NCI-H82 (cell line): ENCODE results near the gene NUDT19.
"Not testable (repeated sequence)": the region's sequence is repeated elsewhere in the genome, so short reads cannot be mapped to it uniquely, and the experiment has no call there.

ENCODE experiments used
- DNase-seq: peaks from one replicate; lab custom pipeline; 2025; lab: John Stamatoyannopoulos, UW

The NUDT19 gene

GRCh38 chr19:32711747-32712146, 20.1 kb downstream of the NUDT19 start:
- no peak for DNase-seq

GRCh38 chr19:32716203-32716602, 24.6 kb downstream of the NUDT19 start:
- not testable (repeated sequence) for DNase-seq

- DNase-seq, result no peak
These were observed 25.9 kb downstream of the NUDT19 start for GRCh38 chr19:32717496-32717895.

- DNase-seq, result no peak
These were observed 26.7 kb downstream of the NUDT19 start for GRCh38 chr19:32718286-32718685.

DNA sequence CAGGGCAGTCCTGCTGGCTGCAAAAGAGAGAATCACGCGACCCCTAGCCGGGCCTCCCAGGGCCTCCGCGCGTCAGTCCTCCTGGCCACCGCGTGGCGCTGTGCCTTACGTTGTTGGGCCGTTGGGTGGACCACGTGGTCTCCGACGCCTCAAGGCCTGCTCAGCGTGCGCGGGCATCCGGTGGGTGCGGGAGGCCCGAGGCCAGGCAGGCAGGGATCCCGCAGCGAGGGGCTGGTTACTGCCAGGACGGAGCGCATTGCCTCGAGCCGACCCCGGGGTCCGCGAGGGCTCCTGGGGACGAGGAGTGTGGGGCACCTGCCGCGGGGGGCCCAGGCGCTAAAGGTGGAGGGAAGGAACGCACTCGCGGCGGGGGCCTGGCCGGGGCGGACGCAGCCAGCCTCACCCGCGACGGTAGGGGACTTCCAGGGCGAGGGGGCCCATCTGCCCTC, 28.0 kb downstream of the NUDT19 start, which contains the start of gene TDRD12:
TDRD12 (plus strand) TSS at position 157 of the 449 bp plus-strand sequence. CDS start 306 bp downstream, outside the sequence.
- no peak for DNase-seq

- no peak for DNase-seq
These were observed 28.8 kb downstream of the NUDT19 start for GRCh38 chr19:32720216-32720935.

DNA sequence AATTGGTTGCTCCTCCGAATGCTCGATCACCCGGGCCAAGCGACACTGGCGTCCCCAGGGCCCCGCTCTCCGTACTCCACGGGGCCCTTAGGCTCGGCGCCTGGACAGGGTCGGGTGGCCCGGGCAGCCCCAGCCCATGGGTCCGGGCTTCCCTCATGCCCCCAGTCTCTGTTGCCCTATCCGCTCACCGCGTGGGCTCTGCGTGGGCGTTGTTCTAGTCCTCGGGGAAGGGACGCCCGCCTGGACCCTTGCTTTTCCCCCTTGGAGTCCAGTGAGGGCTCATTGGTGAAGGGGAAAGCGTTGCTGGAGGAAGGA, 29.3 kb downstream of the NUDT19 start:
- DNase-seq, result no peak

GRCh38 chr19:32735936-32736335, 44.3 kb downstream of the NUDT19 start:
- DNase-seq, result no peak

- DNase-seq, result no peak
These were observed 51.4 kb downstream of the NUDT19 start for GRCh38 chr19:32743021-32743420.

DNA sequence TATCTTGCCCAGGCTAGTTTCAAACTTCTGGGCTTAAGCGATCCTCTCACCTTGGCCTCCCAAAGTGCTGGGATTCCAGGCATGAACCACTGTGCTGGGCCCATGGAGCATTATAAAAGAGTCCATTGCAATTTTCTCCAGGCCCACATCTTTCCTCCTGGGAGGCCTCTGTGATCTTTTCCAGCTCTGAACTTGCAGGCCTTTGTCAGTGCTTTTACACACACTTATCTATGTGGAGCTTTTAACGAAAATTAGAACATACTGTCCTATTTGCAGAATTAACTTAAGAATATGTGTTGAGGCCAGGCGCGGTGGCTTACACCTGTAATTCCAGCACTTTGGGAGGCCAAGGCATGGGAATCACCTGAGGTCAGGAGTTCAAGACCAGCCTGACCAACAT, 51.8 kb downstream of the NUDT19 start:
- DNase-seq, result no peak

GRCh38 chr19:32744555-32745325, 53.1 kb downstream of the NUDT19 start:
- no peak for DNase-seq

DNA sequence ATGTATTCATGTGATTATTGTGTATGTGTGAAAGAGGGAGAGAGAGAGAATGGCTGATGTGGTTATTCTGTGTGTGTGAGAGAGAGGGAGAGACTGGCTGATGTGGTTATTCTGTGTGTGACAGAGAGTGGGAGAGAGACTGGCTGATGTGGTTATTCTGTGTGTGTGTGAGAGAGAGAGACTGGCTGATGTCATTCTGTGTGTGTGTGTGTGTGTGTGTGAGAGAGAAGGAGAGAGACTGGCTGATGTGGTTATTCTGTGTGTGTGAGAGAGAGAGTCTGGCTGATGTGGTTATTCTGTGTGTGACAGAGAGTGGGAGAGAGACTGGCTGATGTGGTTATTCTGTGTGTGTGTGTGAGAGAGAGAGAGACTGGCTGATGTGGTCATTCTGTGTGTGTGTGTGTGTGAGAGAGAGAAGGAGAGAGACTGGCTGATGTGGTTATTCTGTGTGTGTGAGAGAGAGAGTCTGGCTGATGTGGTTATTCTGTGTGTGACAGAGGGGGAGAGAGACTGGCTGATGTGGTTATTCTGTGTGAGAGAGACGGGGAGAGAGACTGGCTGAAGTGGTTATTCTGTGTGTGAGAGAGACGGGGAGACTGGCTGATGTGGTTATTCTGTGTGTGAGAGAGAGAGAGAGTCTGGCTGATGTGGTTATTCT, 54.1 kb downstream of the NUDT19 start:
- not testable (repeated sequence) for DNase-seq

- not testable (repeated sequence) for DNase-seq
These were observed 55.1 kb downstream of the NUDT19 start for GRCh38 chr19:32746631-32747196.

DNA sequence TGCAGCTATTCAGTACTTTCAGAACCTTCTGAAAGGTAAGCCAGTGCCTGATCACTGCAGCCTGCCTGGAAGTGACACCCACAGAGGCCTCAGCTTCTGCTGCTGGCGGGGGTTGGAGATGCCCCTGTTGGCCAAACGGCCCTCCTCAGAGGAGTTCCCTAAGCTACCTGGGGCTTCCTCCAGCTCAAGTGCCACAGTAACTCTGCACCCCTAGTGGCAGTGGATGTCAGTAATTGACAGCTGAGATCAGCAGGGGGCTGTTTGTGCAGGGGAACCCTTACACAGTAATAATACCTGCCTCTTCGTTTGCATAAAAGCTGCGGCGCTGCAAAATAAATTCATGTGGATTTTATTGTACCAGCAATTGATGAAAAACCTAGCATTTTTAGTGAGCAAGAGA, 56.9 kb downstream of the NUDT19 start:
- peak; percentile 47 for DNase-seq

GRCh38 chr19:32748948-32749347, 57.3 kb downstream of the NUDT19 start:
- no peak for DNase-seq

DNA sequence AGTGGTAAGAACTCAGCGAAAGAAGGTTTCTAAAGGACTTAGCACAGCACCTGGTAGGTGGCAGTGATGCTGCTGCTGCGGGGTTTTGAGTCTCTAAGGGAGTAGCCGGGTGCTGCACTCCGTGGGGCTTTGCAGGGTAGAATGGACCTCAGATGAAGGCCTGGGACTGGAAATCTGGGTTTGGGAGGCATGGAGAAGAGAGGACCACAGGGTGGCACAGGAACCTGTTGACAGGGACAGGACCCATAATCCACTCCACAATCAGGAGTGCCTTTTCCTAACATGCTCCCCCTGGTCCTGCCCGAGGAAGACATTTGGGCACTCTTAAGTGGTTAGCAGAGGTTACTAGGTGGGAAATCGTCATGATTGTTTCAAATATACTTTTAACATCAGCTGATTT, 57.7 kb downstream of the NUDT19 start:
- no peak for DNase-seq

DNA sequence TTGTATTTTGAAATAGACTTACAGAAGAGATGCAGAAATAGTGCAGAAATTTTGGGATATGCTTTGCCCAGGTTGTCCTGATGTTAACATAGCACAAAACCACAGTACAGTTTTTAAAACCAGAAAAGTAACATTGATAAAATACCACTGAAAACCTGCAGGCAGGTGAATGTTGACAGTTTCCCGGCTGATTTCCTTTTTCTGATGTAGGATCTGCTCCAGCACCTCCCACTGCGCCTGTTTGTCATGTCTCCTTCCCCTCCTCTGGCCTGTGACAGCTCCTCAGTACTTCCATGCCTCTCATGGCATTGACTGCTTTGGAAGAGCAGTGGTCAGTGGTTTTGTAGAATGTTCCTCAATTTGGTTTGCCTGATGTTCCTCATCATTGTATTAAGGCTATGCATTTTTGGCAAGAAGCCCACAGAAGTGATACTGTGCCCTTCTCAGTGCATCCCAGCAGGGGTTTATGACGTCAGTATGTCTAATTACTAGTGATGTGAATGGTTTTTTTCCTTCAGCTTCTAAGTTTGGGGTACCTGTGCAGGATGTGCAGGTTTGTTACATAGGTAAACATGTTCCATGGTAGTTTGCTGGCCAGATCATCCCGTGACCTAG, 58.9 kb downstream of the NUDT19 start:
- DNase-seq, result no peak

DNA sequence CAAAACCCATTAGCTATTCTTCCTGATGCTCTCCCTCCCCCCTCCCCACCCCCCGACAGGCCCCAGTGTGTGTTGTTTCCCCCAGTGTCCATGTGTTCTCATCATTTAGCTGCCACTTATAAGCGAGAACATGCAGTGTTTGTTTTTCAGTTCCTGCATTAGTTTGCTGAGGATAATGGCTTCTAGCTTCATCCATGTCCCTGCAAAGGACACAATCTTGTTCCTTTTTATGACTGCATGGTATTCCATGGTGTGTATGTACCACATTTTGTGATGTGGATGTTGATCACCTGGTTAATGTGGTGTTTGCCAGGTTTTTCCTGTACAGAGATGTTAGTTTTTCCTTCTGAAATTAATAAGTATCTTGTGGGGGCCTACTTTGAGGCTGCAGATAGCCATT, 59.4 kb downstream of the NUDT19 start:
- DNase-seq, result no peak

DNA sequence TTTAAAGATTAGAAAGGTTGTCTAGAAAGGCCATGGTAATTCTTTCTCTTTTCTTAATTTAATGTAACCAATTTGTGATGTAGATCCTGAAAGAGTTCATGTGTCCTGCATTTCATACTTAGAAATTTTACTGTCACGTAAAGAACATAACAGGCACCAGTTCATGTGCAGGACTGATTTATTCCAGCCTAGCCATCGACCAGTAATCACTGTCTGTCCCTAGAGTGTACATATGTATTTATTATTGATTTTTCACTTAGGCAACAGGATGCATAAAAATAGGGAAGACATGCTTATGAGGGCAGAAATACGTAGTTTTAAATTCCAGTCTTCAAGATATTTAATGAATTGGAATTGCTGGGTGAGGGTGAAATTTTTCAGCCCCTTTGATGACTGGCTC, 65.6 kb downstream of the NUDT19 start:
- DNase-seq, result no peak
